Cardiac muscle cell (in vitro differentiated cells and primary cell): ENCODE measurements around the gene COMT. TPM values are rescaled to one million over a fixed set of nuclear protein-coding genes. Genes with fewer than 3 reads are reported as not detected.

Experiments
- DNase-seq, 2 donors: peaks; one replicate each; pipeline versions ENCODE4 v3.0.0 to v3.0.0-alpha.2; 2010 to 2017; ENCODE audit warnings: low read depth in 1 of 2, low spot score in 1 of 2
- H3K27ac ChIP-seq: fragments of 200-600 bp; sonication (generic); 2 replicates; pipeline ENCODE4 v1.5.1; 2016
- H3K27me3 ChIP-seq: fragments of 200-600 bp; sonication (generic); 2 replicates; pipeline ENCODE4 v1.6.0; 2016; ENCODE audit warnings: control low read depth
- H3K36me3 ChIP-seq: fragments of 200-600 bp; sonication (generic); 2 replicates; pipeline ENCODE4 v1.5.1; 2016; ENCODE audit warnings: control low read depth
- H3K4me1 ChIP-seq: fragments of 200-600 bp; sonication (generic); 2 replicates; pipeline ENCODE4 v1.8.1; 2017; ENCODE audit warnings: low read depth, mild to moderate bottlenecking, mixed run types
- H3K4me3 ChIP-seq: fragments of 200-600 bp; sonication (generic); 2 replicates; pipeline ENCODE4 v1.5.1; 2016; ENCODE audit warnings: mild to moderate bottlenecking
- H3K9me3 ChIP-seq: fragments of 200-600 bp; sonication (generic); 2 replicates; pipeline ENCODE4 v1.5.1; 2017; ENCODE audit warnings: low read depth, mild to moderate bottlenecking, control low read depth
- CTCF ChIP-seq: IDR thresholded peaks from 2 replicates; pipeline ENCODE4 v1.5.1; 2012; ENCODE audit warnings: low read depth, mild to moderate bottlenecking, low read length
- polyA plus RNA-seq: library from polyadenylated mRNA; unstranded; fragments of >200 nt; fragmentation: Nextera tagmentation; extraction: Ambion mirVana; gene quantifications from 2 replicates; pipeline ENCODE4 v1.2.1, GENCODE V29; 2016
- total RNA-seq: library from RNA; depleted of rRNA; stranded (reverse); fragments of >200 nt; gene quantifications from 2 replicates; pipeline ENCODE4 v1.2.3, GENCODE V29; 2016

Gene COMT
- total and polyA plus RNA-seq, 2 experiments from 2014 or later, result 35.8 to 51.9 TPM

GRCh38 chr22:20004464-20004863 lies 62.9 kb downstream of the COMT start:
- no peak overlapping the region for H3K27ac ChIP-seq
- H3K4me3 ChIP-seq, result no peak overlapping the region
- peaks cover 30% of the 10 kb centered on the region for H3K4me1 ChIP-seq
- H3K36me3 ChIP-seq, result no peaks in the 10 kb centered on the region
- H3K9me3 ChIP-seq, result no peaks in the 10 kb centered on the region
- DNase-seq, result no peak
- no peaks in the 10 kb centered on the region for H3K27me3 ChIP-seq
- TF ChIP-seq CTCF, result no peak

- H3K36me3 ChIP-seq, result no peaks in the 10 kb centered on the region
- H3K4me1 ChIP-seq, result peaks cover 3% of the 10 kb centered on the region
- H3K27ac ChIP-seq, result no peak overlapping the region
- no peaks in the 10 kb centered on the region for H3K9me3 ChIP-seq
- no peak for TF ChIP-seq CTCF
- DNase-seq, result no peak
- H3K27me3 ChIP-seq, result no peaks in the 10 kb centered on the region
- H3K4me3 ChIP-seq, result no peak overlapping the region
These were observed 66.8 kb downstream of the COMT start for GRCh38 chr22:20008221-20008995.

- Histone ChIP-seq H3K4me1 (peaks cover 3% of the 10 kb centered on the region), H3K4me3 (no peak overlapping the region), H3K9me3 (no peaks in the 10 kb centered on the region), H3K36me3 (no peaks in the 10 kb centered on the region), H3K27ac (no peak overlapping the region), H3K27me3 (no peaks in the 10 kb centered on the region)
- no peak for TF ChIP-seq CTCF
- DNase-seq, result no peak
These were observed 67.5 kb downstream of the COMT start for GRCh38 chr22:20009018-20009491.

GRCh38 chr22:20009582-20010306 lies 68.2 kb downstream of the COMT start:
- Histone ChIP-seq H3K9me3 (no peaks in the 10 kb centered on the region), H3K4me1 (peaks cover 3% of the 10 kb centered on the region), H3K4me3 (no peak overlapping the region), H3K27me3 (peaks cover 1% of the 10 kb centered on the region), H3K36me3 (no peaks in the 10 kb centered on the region), H3K27ac (no peak overlapping the region)
- DNase-seq, result no peak
- no peak for TF ChIP-seq CTCF

- H3K9me3 ChIP-seq, result no peaks in the 10 kb centered on the region
- no peak for DNase-seq
- H3K4me3 ChIP-seq, result no peak overlapping the region
- peaks cover 3% of the 10 kb centered on the region for H3K4me1 ChIP-seq
- H3K27me3 ChIP-seq, result peaks cover 9% of the 10 kb centered on the region
- no peak overlapping the region for H3K27ac ChIP-seq
- TF ChIP-seq CTCF, result no peak
- no peaks in the 10 kb centered on the region for H3K36me3 ChIP-seq
These were observed 68.9 kb downstream of the COMT start for GRCh38 chr22:20010307-20011122.
